IMR-90 (cell line): ENCODE measurements around the gene POFUT2.

Experiments used
- CEBPB ChIP-seq: IDR thresholded peaks from 2 replicates; pipeline ENCODE4 v1.6.1; 2012; ENCODE audit warnings: low read depth, low read length, improper control_type of control experiment
- CHD1 ChIP-seq: IDR thresholded peaks from 2 replicates; pipeline ENCODE4 v1.6.1; 2012; ENCODE audit warnings: low read depth, low read length, improper control_type of control experiment
- MAZ ChIP-seq: IDR thresholded peaks from 2 replicates; pipeline ENCODE4 v1.6.1; 2012; ENCODE audit warnings: low read depth, mild to moderate bottlenecking, low read length, improper control_type of control experiment, moderate library complexity, borderline replicate concordance
- MXI1 ChIP-seq: IDR thresholded peaks from 2 replicates; pipeline ENCODE4 v1.6.1; 2012; ENCODE audit warnings: low read depth, mild to moderate bottlenecking, low read length, moderate library complexity, borderline replicate concordance
- NFE2L2 ChIP-seq: fragments of 150-350 bp; IDR thresholded peaks from 2 replicates; pipeline ENCODE4 v1.6.1; 2016; ENCODE audit warnings: low read depth, mild to moderate bottlenecking, low read length
- POLR2A ChIP-seq: IDR thresholded peaks from 2 replicates; pipeline ENCODE4 v1.6.1; 2012; ENCODE audit warnings: mild to moderate bottlenecking, low read depth, low read length
- RAD21 ChIP-seq: IDR thresholded peaks from 2 replicates; pipeline ENCODE4 v1.6.1; 2012; ENCODE audit warnings: low read length, improper control_type of control experiment
- RFX5 ChIP-seq: IDR thresholded peaks from 2 replicates; pipeline ENCODE4 v1.8.0; 2012; ENCODE audit warnings: low read depth, mild to moderate bottlenecking, low read length, moderate library complexity
- SMC3 ChIP-seq: fragments of 150-350 bp; IDR thresholded peaks from 2 replicates; pipeline ENCODE4 v1.6.1; 2016; ENCODE audit warnings: low read depth, mild to moderate bottlenecking, antibody characterized with exemption, low read length, moderate library complexity
- TF ChIP-seq, protein P1 (sequence below): conservative IDR thresholded peaks from 2 replicates; pipeline ENCODE4 v1.5.1; 2012; ENCODE audit warnings: mild to moderate bottlenecking, low read depth, low read length, improper control_type of control experiment
- TF ChIP-seq, protein P2 (sequence below): fragments of 150-350 bp; IDR thresholded peaks from 2 replicates; pipeline ENCODE4 v1.6.1; 2017; ENCODE audit warnings: mild to moderate bottlenecking, antibody characterized with exemption, low read length, low read depth
- TF ChIP-seq, protein P3 (sequence below): fragments of 150-350 bp; IDR thresholded peaks from 2 replicates; pipeline ENCODE4 v1.6.1; 2016; ENCODE audit warnings: low read depth, mild to moderate bottlenecking, low read length, moderate library complexity, borderline replicate concordance

- TF ChIP-seq, protein P1, sequence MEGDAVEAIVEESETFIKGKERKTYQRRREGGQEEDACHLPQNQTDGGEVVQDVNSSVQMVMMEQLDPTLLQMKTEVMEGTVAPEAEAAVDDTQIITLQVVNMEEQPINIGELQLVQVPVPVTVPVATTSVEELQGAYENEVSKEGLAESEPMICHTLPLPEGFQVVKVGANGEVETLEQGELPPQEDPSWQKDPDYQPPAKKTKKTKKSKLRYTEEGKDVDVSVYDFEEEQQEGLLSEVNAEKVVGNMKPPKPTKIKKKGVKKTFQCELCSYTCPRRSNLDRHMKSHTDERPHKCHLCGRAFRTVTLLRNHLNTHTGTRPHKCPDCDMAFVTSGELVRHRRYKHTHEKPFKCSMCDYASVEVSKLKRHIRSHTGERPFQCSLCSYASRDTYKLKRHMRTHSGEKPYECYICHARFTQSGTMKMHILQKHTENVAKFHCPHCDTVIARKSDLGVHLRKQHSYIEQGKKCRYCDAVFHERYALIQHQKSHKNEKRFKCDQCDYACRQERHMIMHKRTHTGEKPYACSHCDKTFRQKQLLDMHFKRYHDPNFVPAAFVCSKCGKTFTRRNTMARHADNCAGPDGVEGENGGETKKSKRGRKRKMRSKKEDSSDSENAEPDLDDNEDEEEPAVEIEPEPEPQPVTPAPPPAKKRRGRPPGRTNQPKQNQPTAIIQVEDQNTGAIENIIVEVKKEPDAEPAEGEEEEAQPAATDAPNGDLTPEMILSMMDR = no peak
- TF ChIP-seq SMC3 (no peak), MAZ (no peak), MXI1 (no peak), CHD1 (no peak), RAD21 (no peak), POLR2A (no peak), RFX5 (no peak), NFE2L2 (no peak), CEBPB (no peak)
- TF ChIP-seq, protein P2, sequence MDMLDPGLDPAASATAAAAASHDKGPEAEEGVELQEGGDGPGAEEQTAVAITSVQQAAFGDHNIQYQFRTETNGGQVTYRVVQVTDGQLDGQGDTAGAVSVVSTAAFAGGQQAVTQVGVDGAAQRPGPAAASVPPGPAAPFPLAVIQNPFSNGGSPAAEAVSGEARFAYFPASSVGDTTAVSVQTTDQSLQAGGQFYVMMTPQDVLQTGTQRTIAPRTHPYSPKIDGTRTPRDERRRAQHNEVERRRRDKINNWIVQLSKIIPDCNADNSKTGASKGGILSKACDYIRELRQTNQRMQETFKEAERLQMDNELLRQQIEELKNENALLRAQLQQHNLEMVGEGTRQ = no peak
- TF ChIP-seq, protein P3, sequence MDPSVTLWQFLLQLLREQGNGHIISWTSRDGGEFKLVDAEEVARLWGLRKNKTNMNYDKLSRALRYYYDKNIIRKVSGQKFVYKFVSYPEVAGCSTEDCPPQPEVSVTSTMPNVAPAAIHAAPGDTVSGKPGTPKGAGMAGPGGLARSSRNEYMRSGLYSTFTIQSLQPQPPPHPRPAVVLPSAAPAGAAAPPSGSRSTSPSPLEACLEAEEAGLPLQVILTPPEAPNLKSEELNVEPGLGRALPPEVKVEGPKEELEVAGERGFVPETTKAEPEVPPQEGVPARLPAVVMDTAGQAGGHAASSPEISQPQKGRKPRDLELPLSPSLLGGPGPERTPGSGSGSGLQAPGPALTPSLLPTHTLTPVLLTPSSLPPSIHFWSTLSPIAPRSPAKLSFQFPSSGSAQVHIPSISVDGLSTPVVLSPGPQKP = no peak
These were observed 42.8 kb downstream of the POFUT2 start for GRCh38 chr21:45244799-45245340.
